ENCODE measurements around the gene SLC1A7. TPM values are rescaled to one million over a fixed set of nuclear protein-coding genes. Genes with fewer than 3 reads are reported as not detected.

Gene SLC1A7
- total and polyA plus RNA-seq, 2 experiments from 2014 or later: not detected

GRCh38 chr1:53093451-53093754, 49.0 kb downstream of the SLC1A7 start:
- no peak overlapping the region for H2AFZ ChIP-seq
- no peaks in the 10 kb centered on the region for H3K9me3 ChIP-seq (ENCODE audit: low read depth)
- no peak for DNase-seq (ENCODE audit: low spot score)
- WGBS (ENCODE audit: low lambda C conversion rate, missing lambda C conversion rate): 90% methylated on average over 8 of the region's 8 CpGs
- H3K4me3 ChIP-seq: no peak overlapping the region
- H3K27me3 ChIP-seq: no peaks in the 10 kb centered on the region
- H3K36me3 ChIP-seq (replicated peaks; ENCODE audit: insufficient read depth, low read depth): no peaks in the 10 kb centered on the region
- no peaks in the 10 kb centered on the region for H3K9me2 ChIP-seq (replicated peaks; ENCODE audit: insufficient read depth)
- H3K27ac ChIP-seq: no peak overlapping the region
- peaks cover 10% of the 10 kb centered on the region for H3K4me1 ChIP-seq (ENCODE audit: insufficient read depth)
- no peaks in the 10 kb centered on the region for H3K79me2 ChIP-seq
- no peak for TF ChIP-seq CTCF (IDR thresholded peaks at IDR 0.05; ENCODE audit: poor library complexity)
- TF ChIP-seq EZH2 (IDR thresholded peaks at IDR 0.05; ENCODE audit: borderline replicate concordance): no peak
- no peak for TF ChIP-seq EZH2phosphoT487 (IDR thresholded peaks at IDR 0.05; ENCODE audit: low read depth, severe bottlenecking, unreplicated experiment)
- no peak overlapping the region for H3K4me2 ChIP-seq
- H4K20me1 ChIP-seq (ENCODE audit: insufficient read depth, poor library complexity, severe bottlenecking): no peaks in the 10 kb centered on the region

- H3K9me2 ChIP-seq (replicated peaks; ENCODE audit: insufficient read depth): no peaks in the 10 kb centered on the region
- peaks cover 10% of the 10 kb centered on the region for H3K4me1 ChIP-seq (ENCODE audit: insufficient read depth)
- no peak overlapping the region for H2AFZ ChIP-seq
- H3K9me3 ChIP-seq (ENCODE audit: low read depth): no peaks in the 10 kb centered on the region
- TF ChIP-seq EZH2 (IDR thresholded peaks at IDR 0.05; ENCODE audit: borderline replicate concordance): no peak
- no peak for TF ChIP-seq CTCF (IDR thresholded peaks at IDR 0.05; ENCODE audit: poor library complexity)
- no peak for TF ChIP-seq EZH2phosphoT487 (IDR thresholded peaks at IDR 0.05; ENCODE audit: low read depth, severe bottlenecking, unreplicated experiment)
- H3K27me3 ChIP-seq: no peaks in the 10 kb centered on the region
- H3K4me3 ChIP-seq: no peak overlapping the region
- H3K79me2 ChIP-seq: no peaks in the 10 kb centered on the region
- H4K20me1 ChIP-seq (ENCODE audit: insufficient read depth, poor library complexity, severe bottlenecking): no peaks in the 10 kb centered on the region
- H3K36me3 ChIP-seq (replicated peaks; ENCODE audit: insufficient read depth, low read depth): no peaks in the 10 kb centered on the region
- H3K27ac ChIP-seq: no peak overlapping the region
- DNase-seq (ENCODE audit: low spot score): no peak
- WGBS (ENCODE audit: low lambda C conversion rate, missing lambda C conversion rate): 91% methylated on average over 32 of the region's 33 CpGs
- H3K4me2 ChIP-seq: no peak overlapping the region
Observed at GRCh38 chr1:53092659-53093450, 49.6 kb downstream of the SLC1A7 start.

GRCh38 chr1:53091841-53092645, 50.4 kb downstream of the SLC1A7 start:
- Histone ChIP-seq H3K4me3 (no peak overlapping the region), H3K27ac (no peak overlapping the region), H3K79me2 (no peaks in the 10 kb centered on the region), H3K9me3 (ENCODE audit: low read depth) (no peaks in the 10 kb centered on the region), H3K4me2 (no peak overlapping the region), H3K36me3 (replicated peaks; ENCODE audit: insufficient read depth, low read depth) (no peaks in the 10 kb centered on the region), H3K4me1 (ENCODE audit: insufficient read depth) (peaks cover 10% of the 10 kb centered on the region), H3K9me2 (replicated peaks; ENCODE audit: insufficient read depth) (no peaks in the 10 kb centered on the region), H2AFZ (no peak overlapping the region), H4K20me1 (ENCODE audit: insufficient read depth, poor library complexity, severe bottlenecking) (no peaks in the 10 kb centered on the region), H3K27me3 (no peaks in the 10 kb centered on the region)
- no peak for DNase-seq (ENCODE audit: low spot score)
- 94% methylated on average over 26 of the region's 26 CpGs for WGBS (ENCODE audit: low lambda C conversion rate, missing lambda C conversion rate)
- TF ChIP-seq EZH2 (IDR thresholded peaks at IDR 0.05; ENCODE audit: borderline replicate concordance) (no peak), CTCF (IDR thresholded peaks at IDR 0.05; ENCODE audit: poor library complexity) (no peak), EZH2phosphoT487 (IDR thresholded peaks at IDR 0.05; ENCODE audit: low read depth, severe bottlenecking, unreplicated experiment) (no peak)
